Natural killer cell (primary cell): Measurements from ENCODE around the gene REC114. TPM values are rescaled to one million over a fixed set of nuclear protein-coding genes. Genes with fewer than 3 reads are reported as not detected.
"Not testable (repeated sequence)": the region's sequence is repeated elsewhere in the genome, so short reads cannot be mapped to it uniquely, and the experiment has no call there.

Experiments
- ATAC-seq, 3 donors: fragments of 150-1000 bp in 2 of 3; fragments of 200-7000 bp in 1 of 3; cut with Tn5 transposase; 1 replicate in 1 of 3; 2 replicates in 2 of 3; pipeline ENCODE4 v1.10.0; 2021; ENCODE audit warnings: mild to moderate bottlenecking in 2 of 3, moderate library complexity in 2 of 3
- DNase-seq, 2 donors: peaks; one replicate each; pipeline versions ENCODE4 v3.0.0 to v3.0.0-alpha.2; 2013 to 2021; ENCODE audit warnings: mixed read lengths in 1 of 2
- H3K27ac ChIP-seq: one replicate; pipeline ENCODE4 v1.5.1; 2013; ENCODE audit warnings: mild to moderate bottlenecking, low read length
- H3K27me3 ChIP-seq: one replicate; pipeline ENCODE4 v1.6.1; 2013; ENCODE audit warnings: low read length; ENCODE audit not compliant: control insufficient read depth, insufficient read depth
- H3K36me3 ChIP-seq: one replicate; pipeline ENCODE4 v1.6.1; 2013; ENCODE audit warnings: low read length; ENCODE audit not compliant: control insufficient read depth, insufficient read depth
- H3K4me1 ChIP-seq: one replicate; pipeline ENCODE4 v1.6.1; 2013; ENCODE audit warnings: low read length; ENCODE audit not compliant: control insufficient read depth, insufficient read depth
- H3K4me3 ChIP-seq: one replicate; pipeline ENCODE4 v1.5.1; 2013; ENCODE audit warnings: low read length
- H3K9me3 ChIP-seq: one replicate; pipeline ENCODE4 v1.6.1; 2013; ENCODE audit warnings: low read length; ENCODE audit not compliant: control insufficient read depth, insufficient read depth
- H3K27ac Mint-ChIP-seq, 2 donors: one replicate each; pipeline ENCODE4 v1.8.0; 2022; ENCODE audit warnings: mild to moderate bottlenecking in 2 of 2, mixed read lengths in 2 of 2, moderate library complexity in 1 of 2
- H3K27me3 Mint-ChIP-seq, 2 donors: one replicate each; pipeline ENCODE4 v1.8.0; 2022; ENCODE audit warnings: low read depth in 2 of 2, mixed read lengths in 2 of 2
- H3K36me3 Mint-ChIP-seq: one replicate; pipeline ENCODE4 v1.8.0; 2022; ENCODE audit warnings: mixed read lengths
- H3K4me1 Mint-ChIP-seq, 2 donors: one replicate each; pipeline ENCODE4 v1.8.0; 2022; ENCODE audit warnings: mixed read lengths in 2 of 2
- H3K4me3 Mint-ChIP-seq: one replicate; pipeline ENCODE4 v1.8.0; 2022; ENCODE audit warnings: mild to moderate bottlenecking, moderate library complexity, mixed read lengths
- H3K9me3 Mint-ChIP-seq, 2 donors: one replicate each; pipeline ENCODE4 v1.8.0; 2022; ENCODE audit warnings: mixed read lengths in 2 of 2
- CTCF ChIP-seq: fragments of 200-600 bp; IDR thresholded peaks from one replicate; pipeline ENCODE4 v1.8.0; 2022; ENCODE audit warnings: antibody characterized with exemption
- WGBS: methylation state at CpG from one replicate; pipeline ENCODE4 v1.1.7; 2013; ENCODE audit warnings: missing lambda C conversion rate; ENCODE audit not compliant: insufficient coverage; 5-methylcytosine and 5-hydroxymethylcytosine counted together
- intact Hi-C: fragments of 100-400 bp; cut with micrococcal nuclease; formaldehyde crosslinking; loops from one replicate; pipeline ENCODE4 v1.14.2; 2022
- total RNA-seq, 4 donors: library from RNA; stranded (reverse); fragments of 120-200 nt in 1 of 4; gene quantifications; one replicate each; pipeline versions ENCODE4 v1.2.3 to v1.2.4, GENCODE V29; 2013 to 2022

Gene REC114
- total RNA-seq, 3 donors from 2014 or later (not counting 1 experiment from before 2014, with no cell fraction given): not detected

- Histone ChIP-seq H3K27ac (no peak overlapping the region), H3K9me3 (no peaks in the 10 kb centered on the region), H3K36me3 (no peaks in the 10 kb centered on the region), H3K4me1 (no peaks in the 10 kb centered on the region), H3K27me3 (peaks cover 3% of the 10 kb centered on the region), H3K4me3 (no peak overlapping the region)
- DNase-seq (no peak), ATAC-seq (no peak)
- Mint-ChIP-seq H3K27ac (no peak overlapping the region), H3K4me1 (no peaks in the 10 kb centered on the region), H3K9me3 (no peaks in the 10 kb centered on the region), H3K36me3 (no peaks in the 10 kb centered on the region), H3K27me3 (peaks cover 14 to 17% of the 10 kb centered on the region in 2 donors), H3K4me3 (no peak overlapping the region)
- no peak for TF ChIP-seq CTCF
- intact Hi-C loops: no loop called here
- WGBS: 80% methylated on average over 3 of the region's 3 CpGs
Observed at GRCh38 chr15:73414876-73415275, 28.1 kb upstream of the REC114 start.

GRCh38 chr15:73424506-73424905 lies 18.5 kb upstream of the REC114 start:
- no peak for TF ChIP-seq CTCF
- intact Hi-C loops: no loop called here
- ATAC-seq (no peak), DNase-seq (no peak)
- Histone ChIP-seq H3K4me1 (no peaks in the 10 kb centered on the region), H3K27me3 (peaks cover 2% of the 10 kb centered on the region), H3K36me3 (no peaks in the 10 kb centered on the region), H3K4me3 (no peak overlapping the region), H3K27ac (no peak overlapping the region), H3K9me3 (no peaks in the 10 kb centered on the region)
- 94% methylated on average over 1 of the region's 1 CpG for WGBS
- Mint-ChIP-seq H3K27ac (no peak overlapping the region), H3K4me3 (no peak overlapping the region), H3K4me1 (no peaks in the 10 kb centered on the region), H3K36me3 (no peaks in the 10 kb centered on the region), H3K27me3 (peaks cover 17 to 19% of the 10 kb centered on the region in 2 donors), H3K9me3 (no peaks in the 10 kb centered on the region)

- ATAC-seq: no peak
- no peaks in the 10 kb centered on the region for H3K36me3 ChIP-seq
- no peak for DNase-seq
- no peaks in the 10 kb centered on the region for H3K4me1 ChIP-seq
- no peak for TF ChIP-seq CTCF
- H3K4me3 Mint-ChIP-seq: no peak overlapping the region
- H3K9me3 ChIP-seq: no peaks in the 10 kb centered on the region
- peaks cover 19 to 27% of the 10 kb centered on the region in 2 donors for H3K27me3 Mint-ChIP-seq
- intact Hi-C loops: no loop called here
- H3K9me3 Mint-ChIP-seq: no peaks in the 10 kb centered on the region
- no peak overlapping the region for H3K27ac Mint-ChIP-seq
- peaks cover 2% of the 10 kb centered on the region for H3K27me3 ChIP-seq
- no peaks in the 10 kb centered on the region for H3K4me1 Mint-ChIP-seq
- no peak overlapping the region for H3K27ac ChIP-seq
- WGBS: 83% methylated on average over 1 of the region's 2 CpGs
- H3K4me3 ChIP-seq: no peak overlapping the region
- no peaks in the 10 kb centered on the region for H3K36me3 Mint-ChIP-seq
Observed at GRCh38 chr15:73425510-73425909, 17.5 kb upstream of the REC114 start.

- no peaks in the 10 kb centered on the region for H3K36me3 ChIP-seq
- ATAC-seq (no peak), DNase-seq (no peak)
- H3K27me3 Mint-ChIP-seq: peaks cover 21 to 32% of the 10 kb centered on the region in 2 donors
- WGBS: 36% methylated on average over 5 of the region's 5 CpGs
- H3K27me3 ChIP-seq: peaks cover 2% of the 10 kb centered on the region
- H3K9me3 Mint-ChIP-seq: no peaks in the 10 kb centered on the region
- H3K4me3 Mint-ChIP-seq: no peak overlapping the region
- no peaks in the 10 kb centered on the region for H3K4me1 Mint-ChIP-seq
- H3K9me3 ChIP-seq: no peaks in the 10 kb centered on the region
- no peaks in the 10 kb centered on the region for H3K36me3 Mint-ChIP-seq
- H3K27ac Mint-ChIP-seq: no peak overlapping the region
- H3K4me3 ChIP-seq: no peak overlapping the region
- no peaks in the 10 kb centered on the region for H3K4me1 ChIP-seq
- H3K27ac ChIP-seq: no peak overlapping the region
- TF ChIP-seq CTCF: no peak
- intact Hi-C loops: no loop called here
Observed at GRCh38 chr15:73426323-73426994, 16.5 kb upstream of the REC114 start.

- H3K36me3 Mint-ChIP-seq, H3K9me3 Mint-ChIP-seq: not testable (repeated sequence)
- WGBS: 93% methylated on average over 7 of the region's 7 CpGs
Observed at GRCh38 chr15:73431329-73431728, 11.6 kb upstream of the REC114 start.

More at GRCh38 chr15:73431329-73431728, 11.6 kb upstream of the REC114 start:
- H3K9me3 ChIP-seq, H3K4me1 Mint-ChIP-seq, H3K4me3 Mint-ChIP-seq, DNase-seq, H3K4me3 ChIP-seq, H3K4me1 ChIP-seq, intact Hi-C loops, ATAC-seq, H3K27ac ChIP-seq, H3K36me3 ChIP-seq, H3K27ac Mint-ChIP-seq, H3K27me3 ChIP-seq: not testable (repeated sequence)
- peaks cover 24 to 56% of the 10 kb centered on the region in 2 donors for H3K27me3 Mint-ChIP-seq
